HepG2 (cell line): ENCODE measurements around the gene SLC17A8. TPM values are rescaled to one million over a fixed set of nuclear protein-coding genes. Genes with fewer than 3 reads are reported as not detected.

Experiments
- ATAC-seq: fragments of 200-7000 bp; cut with Tn5 transposase; 3 replicates; pipeline ENCODE4 v1.9.1; 2020; ENCODE audit warnings: mild to moderate bottlenecking, moderate library complexity
- BruUV-seq: library from RNA; stranded (reverse); fragments of 400-500 nt; replicated peaks from 2 replicates; lab custom pipeline; 2021; lab: Mats Ljungman, UMichigan
- CTCF ChIA-PET: fragments of 300-600 bp; formaldehyde crosslinking; extraction: SDS; loops from one replicate; lab custom pipeline; 2021; ENCODE audit warnings: low total read pairs, inconsistent platforms, low intra/inter-chr PET ratio; lab: Yijun Ruan, JAX
- POLR2A ChIA-PET: fragments of 350-600 bp; sonication (Branson Sonifier 250); formaldehyde crosslinking; loops from one replicate; lab custom pipeline; 2020; ENCODE audit warnings: antibody characterized with exemption, inconsistent platforms; lab: Yijun Ruan, JAX
- DNase-seq: peaks from one replicate; pipeline ENCODE4 v3.0.0-alpha.2; 2015; ENCODE audit warnings: low spot score
- FAIRE-seq: peaks from 3 replicates; lab custom pipeline; 2011; peaks lifted over from hg19 to GRCh38; lab: Jason Lieb, UNC
- H2AFZ ChIP-seq: one replicate; pipeline ENCODE4 v1.6.1; 2011; ENCODE audit warnings: low read length, inconsistent platforms
- H3K27ac ChIP-seq: fragments of 300-600 bp; 3 replicates; pipeline ENCODE4 v1.8.0; 2011; ENCODE audit warnings: mixed run types, mild to moderate bottlenecking, mixed read lengths, low read length, inconsistent platforms; ENCODE audit not compliant: insufficient read depth; ENCODE audit errors: extremely low read length
- H3K27me3 ChIP-seq, 2 experiments: fragments of 200-600 bp in 1 of 2; 2 replicates in 1 of 2; 3 replicates in 1 of 2; pipeline versions ENCODE4 v1.6.0 to v1.8.0; 2011; ENCODE audit warnings: low read length in 2 of 2, mild to moderate bottlenecking in 2 of 2, moderate library complexity in 2 of 2, inconsistent platforms in 1 of 2; ENCODE audit not compliant: insufficient read depth in 2 of 2, control insufficient read depth in 1 of 2
- H3K36me3 ChIP-seq, 2 experiments: fragments of 200-600 bp in 1 of 2; replicated peaks in 1 of 2; 2 replicates in 1 of 2; 3 replicates in 1 of 2; pipeline versions ENCODE4 v1.5.1 to v1.8.0; 2011; ENCODE audit warnings: low read length in 2 of 2, inconsistent platforms in 1 of 2; ENCODE audit not compliant: insufficient read depth in 2 of 2, control insufficient read depth in 1 of 2
- H3K4me1 ChIP-seq: 2 replicates; pipeline ENCODE4 v1.5.1; 2012; ENCODE audit warnings: low read length, inconsistent platforms; ENCODE audit not compliant: insufficient read depth
- H3K4me2 ChIP-seq: 2 replicates; pipeline ENCODE4 v1.6.0; 2011; ENCODE audit warnings: low read depth, low read length, inconsistent platforms
- H3K4me3 ChIP-seq, 3 experiments: fragments of 200-600 bp in 1 of 3; sonication (generic), shearing (Covaris generic) in 1 of 3; replicated peaks in 1 of 3; 2 replicates each; pipeline ENCODE4 v1.5.1; 2011 to 2016; ENCODE audit warnings: low read length in 3 of 3, inconsistent platforms in 2 of 3, low read depth in 2 of 3, mild to moderate bottlenecking in 2 of 3, control low read depth in 1 of 3, mixed read lengths in 1 of 3; ENCODE audit not compliant: insufficient read depth in 1 of 3
- H3K79me2 ChIP-seq: one replicate; pipeline ENCODE4 v1.6.1; 2011; ENCODE audit warnings: low read length, inconsistent platforms; ENCODE audit not compliant: insufficient read depth
- H3K9ac ChIP-seq: 2 replicates; pipeline ENCODE4 v1.6.0; 2011; ENCODE audit warnings: mild to moderate bottlenecking, low read depth, low read length, inconsistent platforms; ENCODE audit not compliant: insufficient read depth
- H3K9me3 ChIP-seq: 2 replicates; pipeline ENCODE4 v1.5.1; 2012; ENCODE audit warnings: mild to moderate bottlenecking, low read length
- H4K20me1 ChIP-seq: 2 replicates; pipeline ENCODE4 v1.6.0; 2011; ENCODE audit warnings: inconsistent platforms, mild to moderate bottlenecking, low read length, moderate library complexity; ENCODE audit not compliant: insufficient read depth
- BHLHE40 ChIP-seq: IDR thresholded peaks from 2 replicates; pipeline ENCODE4 v1.6.1; 2011; ENCODE audit warnings: low read length, improper control_type of control experiment
- CBX5 ChIP-seq: sonication (generic); formaldehyde crosslinking; IDR thresholded peaks from 2 replicates; pipeline ENCODE4 v1.4.0; 2020; ENCODE audit warnings: missing genetic modification reagents, borderline replicate concordance
- CREM ChIP-seq, 2 experiments: sonication (generic) in 1 of 2; formaldehyde crosslinking in 1 of 2; IDR thresholded peaks; 2 replicates each; pipeline versions ENCODE4 v1.4.0 to v1.6.1; 2016 to 2020; ENCODE audit warnings: antibody characterized with exemption in 1 of 2, mild to moderate bottlenecking in 1 of 2, missing genetic modification reagents in 1 of 2
- ISL2 ChIP-seq: sonication (generic); formaldehyde crosslinking; IDR thresholded peaks from 2 replicates; pipeline ENCODE4 v1.5.0; 2020; ENCODE audit warnings: missing genetic modification reagents
- ISX ChIP-seq: sonication (generic); formaldehyde crosslinking; conservative IDR thresholded peaks from 2 replicates; pipeline ENCODE4 v1.5.0; 2020; ENCODE audit warnings: missing genetic modification reagents
- NCOA5 ChIP-seq: sonication (generic); formaldehyde crosslinking; IDR thresholded peaks from 2 replicates; pipeline ENCODE4 v1.4.0; 2020; ENCODE audit warnings: missing genetic modification reagents
- NR2F6 ChIP-seq, 2 experiments: IDR thresholded peaks; 2 replicates each; pipeline ENCODE4 v1.6.1; 2016; ENCODE audit warnings: antibody characterized with exemption in 1 of 2, mild to moderate bottlenecking in 1 of 2
- SETDB1 ChIP-seq: sonication (generic); formaldehyde crosslinking; IDR thresholded peaks from 2 replicates; pipeline ENCODE4 v1.5.1; 2020; ENCODE audit warnings: missing genetic modification reagents, mild to moderate bottlenecking, borderline replicate concordance
- SMARCC2 ChIP-seq: fragments of 450-650 bp; IDR thresholded peaks from 2 replicates; pipeline ENCODE4 v1.6.1; 2017; ENCODE audit warnings: antibody characterized with exemption, mild to moderate bottlenecking
- SRY ChIP-seq: sonication (generic); formaldehyde crosslinking; IDR thresholded peaks from 2 replicates; pipeline ENCODE4 v1.8.0; 2022; ENCODE audit warnings: mild to moderate bottlenecking, missing genetic modification reagents
- TCF12 ChIP-seq, 2 experiments: fragments of 450-650 bp in 1 of 2; sonication (generic) in 1 of 2; formaldehyde crosslinking in 1 of 2; IDR thresholded peaks; 2 replicates each; pipeline versions ENCODE4 v1.6.1 to v1.8.0; 2017 to 2022; ENCODE audit warnings: antibody characterized with exemption in 1 of 2, mild to moderate bottlenecking in 1 of 2, missing genetic modification reagents in 1 of 2, moderate library complexity in 1 of 2
- ZC3H4 ChIP-seq: sonication (generic); formaldehyde crosslinking; IDR thresholded peaks from 2 replicates; pipeline ENCODE4 v1.4.0; 2020; ENCODE audit warnings: missing genetic modification reagents, borderline replicate concordance
- ZNF251 ChIP-seq: sonication (generic); formaldehyde crosslinking; IDR thresholded peaks from 2 replicates; pipeline ENCODE4 v1.9.0; 2021; ENCODE audit warnings: mild to moderate bottlenecking, missing genetic modification reagents
- ZNF772 ChIP-seq: sonication (generic); formaldehyde crosslinking; IDR thresholded peaks from 2 replicates; pipeline ENCODE4 v1.5.0; 2020; ENCODE audit warnings: mild to moderate bottlenecking, missing genetic modification reagents
- WGBS: methylation state at CpG from one replicate; pipeline ENCODE4 v1.1.6; 2017; ENCODE audit warnings: low lambda C conversion rate; 5-methylcytosine and 5-hydroxymethylcytosine counted together
- in situ Hi-C: cut with HindIII; loops from 2 replicates; pipeline ENCODE4 v1.10.0; 2017; ENCODE audit warnings: low pct_unique_long_range_greater_than_20kb; ENCODE audit not compliant: extremely low pct_ligation_motif_present
- intact Hi-C: fragments of 100-400 bp; cut with micrococcal nuclease; formaldehyde crosslinking; loops from one replicate; pipeline ENCODE4 v1.10.0; 2022; ENCODE audit not compliant: unreplicated experiment
- polyA plus RNA-seq, 8 experiments: library from polyadenylated mRNA; depleted of rRNA in 3 of 8; stranded (reverse) in 7 of 8; unstranded in 1 of 8; fragments of >200 nt; fragmentation: Illumina TruSeq in 4 of 8; extraction: Trizol in 4 of 8; gene quantifications; 2 replicates each; pipeline versions ENCODE4 v1.2.1 to v1.2.3, GENCODE V29; 2011 to 2016; ENCODE audit warnings: low read depth in 4 of 8, missing spikeins in 1 of 8, mixed read lengths in 1 of 8; ENCODE audit not compliant: insufficient read depth in 1 of 8
- total RNA-seq, 5 experiments: library from RNA; depleted of rRNA; stranded (reverse); fragments of >200 nt; fragmentation: Illumina TruSeq; extraction: Trizol; gene quantifications; 2 replicates each; pipeline ENCODE4 v1.2.3, GENCODE V29; 2016; ENCODE audit warnings: low read depth in 1 of 5
- TF ChIP-seq, protein P1 (sequence below): sonication (generic); formaldehyde crosslinking; IDR thresholded peaks from 2 replicates; pipeline ENCODE4 v1.4.0; 2020; ENCODE audit warnings: missing genetic modification reagents
- TF ChIP-seq, protein P2 (sequence below), 2 experiments: sonication (generic) in 1 of 2; formaldehyde crosslinking in 1 of 2; IDR thresholded peaks; 2 replicates each; pipeline versions ENCODE4 v1.4.0 to v1.6.1; 2018 to 2020; ENCODE audit warnings: missing genetic modification reagents in 2 of 2, borderline replicate concordance in 1 of 2, low read depth in 1 of 2, mild to moderate bottlenecking in 1 of 2, missing biosample characterization in 1 of 2

SLC17A8 gene
- total and polyA plus RNA-seq, 2 of the 13 experiments (the other 11 are each of a cell fraction or from before 2014, with no cell fraction given) = 0.07 to 0.15 TPM

DNA sequence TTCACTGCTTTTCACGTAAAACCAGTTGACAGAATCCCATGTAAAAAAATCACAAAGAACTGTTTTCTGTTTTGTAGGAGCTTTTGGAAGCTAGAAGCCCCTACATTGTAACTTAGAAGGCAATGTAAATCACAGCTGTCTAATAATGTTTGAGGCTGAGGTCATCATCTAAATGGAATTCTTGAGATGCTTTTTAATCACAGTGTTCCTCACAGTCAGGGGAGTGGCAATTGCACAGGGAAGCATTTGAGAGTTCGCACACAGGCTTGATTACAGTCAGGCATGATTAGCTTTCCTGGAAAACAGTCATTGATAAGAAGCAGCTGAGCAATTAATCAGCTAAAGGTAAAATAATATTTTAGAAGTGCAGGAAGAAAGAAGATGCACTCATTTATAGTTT lies 2.9 kb downstream of the SLC17A8 start:
- Histone ChIP-seq H3K27ac (no peak overlapping the region), H3K9me3 (no peaks in the 10 kb centered on the region), H4K20me1 (no peaks in the 10 kb centered on the region), H3K4me2 (no peak overlapping the region), H2AFZ (no peak overlapping the region), H3K79me2 (no peaks in the 10 kb centered on the region), H3K9ac (no peak overlapping the region), H3K4me1 (0 out of 2 replicates have a peak, but pooled peaks cover 11% of the 10 kb centered on the region), H3K36me3 (no peaks in the 10 kb centered on the region), H3K27me3 (peaks cover 2 to 10% of the 10 kb centered on the region in 2 experiments; a peak in 1 of 5 replicates), H3K4me3 (no peak overlapping the region)
- no TSS peak for BruUV-seq
- DNase-seq = no peak
- CTCF ChIA-PET = no interaction called here
- TF ChIP-seq ISX (CRISPR knock-in tag) (no peak), NR2F6 (IDR thresholded peaks at IDR 0.05) (no peak), NR2F6 (CRISPR knock-in tag; IDR thresholded peaks at IDR 0.05) (no peak), BHLHE40 (no peak), TCF12 (IDR thresholded peaks at IDR 0.05) (no peak), TCF12 (CRISPR knock-in tag; IDR thresholded peaks at IDR 0.05) (no peak), ZC3H4 (CRISPR knock-in tag) (no peak), NCOA5 (CRISPR knock-in tag) (no peak), SMARCC2 (no peak), CREM (IDR thresholded peaks at IDR 0.05) (no peak), CREM (CRISPR knock-in tag; IDR thresholded peaks at IDR 0.05) (no peak), CBX5 (CRISPR knock-in tag) (no peak), SETDB1 (CRISPR knock-in tag) (no peak), ZNF251 (CRISPR knock-in tag) (no peak), SRY (CRISPR knock-in tag) (no peak), ZNF772 (no peak), ISL2 (CRISPR knock-in tag) (no peak)
- TF ChIP-seq, protein P1, sequence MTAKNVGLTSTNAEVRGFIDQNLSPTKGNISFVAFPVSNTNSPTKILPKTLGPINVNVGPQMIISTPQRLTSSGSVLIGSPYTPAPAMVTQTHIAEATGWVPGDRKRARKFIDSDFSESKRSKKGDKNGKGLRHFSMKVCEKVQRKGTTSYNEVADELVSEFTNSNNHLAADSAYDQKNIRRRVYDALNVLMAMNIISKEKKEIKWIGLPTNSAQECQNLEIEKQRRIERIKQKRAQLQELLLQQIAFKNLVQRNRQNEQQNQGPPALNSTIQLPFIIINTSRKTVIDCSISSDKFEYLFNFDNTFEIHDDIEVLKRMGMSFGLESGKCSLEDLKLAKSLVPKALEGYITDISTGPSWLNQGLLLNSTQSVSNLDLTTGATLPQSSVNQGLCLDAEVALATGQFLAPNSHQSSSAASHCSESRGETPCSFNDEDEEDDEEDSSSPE (CRISPR knock-in tag) = no peak
- TF ChIP-seq, protein P2, sequence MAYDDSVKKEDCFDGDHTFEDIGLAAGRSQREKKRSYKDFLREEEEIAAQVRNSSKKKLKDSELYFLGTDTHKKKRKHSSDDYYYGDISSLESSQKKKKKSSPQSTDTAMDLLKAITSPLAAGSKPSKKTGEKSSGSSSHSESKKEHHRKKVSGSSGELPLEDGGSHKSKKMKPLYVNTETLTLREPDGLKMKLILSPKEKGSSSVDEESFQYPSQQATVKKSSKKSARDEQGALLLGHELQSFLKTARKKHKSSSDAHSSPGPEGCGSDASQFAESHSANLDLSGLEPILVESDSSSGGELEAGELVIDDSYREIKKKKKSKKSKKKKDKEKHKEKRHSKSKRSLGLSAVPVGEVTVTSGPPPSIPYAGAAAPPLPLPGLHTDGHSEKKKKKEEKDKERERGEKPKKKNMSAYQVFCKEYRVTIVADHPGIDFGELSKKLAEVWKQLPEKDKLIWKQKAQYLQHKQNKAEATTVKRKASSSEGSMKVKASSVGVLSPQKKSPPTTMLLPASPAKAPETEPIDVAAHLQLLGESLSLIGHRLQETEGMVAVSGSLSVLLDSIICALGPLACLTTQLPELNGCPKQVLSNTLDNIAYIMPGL (CRISPR knock-in tag; IDR thresholded peaks at IDR 0.05; ENCODE audit: borderline replicate concordance in 1 of 2, low read depth in 1 of 2) = no peak
- FAIRE-seq = no peak
- intact Hi-C loops = no loop called here
- 50% methylated on average over 2 of the region's 2 CpGs for WGBS
- in situ Hi-C loops = loop anchor here (10.0 kb wide), 1 partner anchor 375 kb away; no protein-coding TSS in a partner anchor
- POLR2A ChIA-PET = no interaction called here
- no peak for ATAC-seq
